Measurements from ENCODE around the gene GFER.

Gene GFER

GRCh38 chr16:2024032-2024420 is 40.0 kb downstream of the GFER start:
- TF ChIP-seq POLR2AphosphoS5 (IDR thresholded peaks at IDR 0.05; ENCODE audit: low read depth, low read length) (no peak), PAX5 (IDR thresholded peaks at IDR 0.05; ENCODE audit: insufficient read depth, low read length, severe bottlenecking) (no peak), POU2F2 (IDR thresholded peaks at IDR 0.05; ENCODE audit: low read depth, low read length) (no peak), POLR2A (IDR thresholded peaks at IDR 0.05; ENCODE audit: low read depth, low read length) (no peak), SPI1 (IDR thresholded peaks at IDR 0.05; ENCODE audit: low read depth, low read length) (no peak), TAF1 (IDR thresholded peaks at IDR 0.05; ENCODE audit: low read depth, low read length) (no peak)
- DNase-seq (ENCODE audit: insufficient read length, low spot score) = no peak
- FAIRE-seq = no peak

GRCh38 chr16:2025251-2025650 is 41.3 kb downstream of the GFER start:
- DNase-seq (ENCODE audit: insufficient read length, low spot score) = no peak
- no peak for FAIRE-seq
- no peak for TF ChIP-seq POLR2AphosphoS5 (IDR thresholded peaks at IDR 0.05; ENCODE audit: low read depth, low read length)

GRCh38 chr16:2025878-2026460 is 42.0 kb downstream of the GFER start:
- no peak for DNase-seq (ENCODE audit: insufficient read length, low spot score)
- TF ChIP-seq SPI1 (IDR thresholded peaks at IDR 0.05; ENCODE audit: low read depth, low read length) = no peak
- no peak for TF ChIP-seq PAX5 (IDR thresholded peaks at IDR 0.05; ENCODE audit: insufficient read depth, low read length, severe bottlenecking)
- TF ChIP-seq POU2F2 (IDR thresholded peaks at IDR 0.05; ENCODE audit: low read depth, low read length) = no peak
- TF ChIP-seq POLR2A (IDR thresholded peaks at IDR 0.05; ENCODE audit: low read depth, low read length) = no peak
- no peak for TF ChIP-seq POLR2AphosphoS5 (IDR thresholded peaks at IDR 0.05; ENCODE audit: low read depth, low read length)
- no peak for TF ChIP-seq TAF1 (IDR thresholded peaks at IDR 0.05; ENCODE audit: low read depth, low read length)
- FAIRE-seq = no peak

GRCh38 chr16:2026461-2027023 is 42.5 kb downstream of the GFER start, which contains the start of gene NHERF2:
Gene NHERF2 (plus strand): TSS chr16:2026902. CDS start chr16:2027006, 104 bp downstream.
- DNase-seq (ENCODE audit: insufficient read length, low spot score) (no peak), FAIRE-seq (no peak)
- TF ChIP-seq TAF1 (IDR thresholded peaks at IDR 0.05; ENCODE audit: low read depth, low read length) (no peak), POLR2AphosphoS5 (IDR thresholded peaks at IDR 0.05; ENCODE audit: low read depth, low read length) (no peak), POU2F2 (IDR thresholded peaks at IDR 0.05; ENCODE audit: low read depth, low read length) (no peak), SPI1 (IDR thresholded peaks at IDR 0.05; ENCODE audit: low read depth, low read length) (no peak), POLR2A (IDR thresholded peaks at IDR 0.05; ENCODE audit: low read depth, low read length) (no peak), PAX5 (IDR thresholded peaks at IDR 0.05; ENCODE audit: insufficient read depth, low read length, severe bottlenecking) (no peak)

- TF ChIP-seq SPI1 (IDR thresholded peaks at IDR 0.05; ENCODE audit: low read depth, low read length) (no peak), POLR2A (IDR thresholded peaks at IDR 0.05; ENCODE audit: low read depth, low read length) (no peak), PAX5 (IDR thresholded peaks at IDR 0.05; ENCODE audit: insufficient read depth, low read length, severe bottlenecking) (no peak), POLR2AphosphoS5 (IDR thresholded peaks at IDR 0.05; ENCODE audit: low read depth, low read length) (no peak), TAF1 (IDR thresholded peaks at IDR 0.05; ENCODE audit: low read depth, low read length) (no peak), POU2F2 (IDR thresholded peaks at IDR 0.05; ENCODE audit: low read depth, low read length) (no peak)
- DNase-seq (ENCODE audit: insufficient read length, low spot score) (no peak), FAIRE-seq (peak; percentile 43)
Measured at GRCh38 chr16:2027024-2028010, 43.3 kb downstream of the GFER start.

- no peak for DNase-seq (ENCODE audit: insufficient read length, low spot score)
- TF ChIP-seq SPI1 (IDR thresholded peaks at IDR 0.05; ENCODE audit: low read depth, low read length) = no peak
- no peak for TF ChIP-seq PAX5 (IDR thresholded peaks at IDR 0.05; ENCODE audit: insufficient read depth, low read length, severe bottlenecking)
- TF ChIP-seq POU2F2 (IDR thresholded peaks at IDR 0.05; ENCODE audit: low read depth, low read length) = no peak
- TF ChIP-seq POLR2A (IDR thresholded peaks at IDR 0.05; ENCODE audit: low read depth, low read length) = no peak
- no peak for TF ChIP-seq TAF1 (IDR thresholded peaks at IDR 0.05; ENCODE audit: low read depth, low read length)
- TF ChIP-seq POLR2AphosphoS5 (IDR thresholded peaks at IDR 0.05; ENCODE audit: low read depth, low read length) = no peak
- FAIRE-seq = no peak
Measured at GRCh38 chr16:2028146-2028545, 44.2 kb downstream of the GFER start.

GRCh38 chr16:2028620-2029220 is 44.7 kb downstream of the GFER start:
- TF ChIP-seq POLR2AphosphoS5 (IDR thresholded peaks at IDR 0.05; ENCODE audit: low read depth, low read length) (no peak), TAF1 (IDR thresholded peaks at IDR 0.05; ENCODE audit: low read depth, low read length) (no peak), PAX5 (IDR thresholded peaks at IDR 0.05; ENCODE audit: insufficient read depth, low read length, severe bottlenecking) (no peak), SPI1 (IDR thresholded peaks at IDR 0.05; ENCODE audit: low read depth, low read length) (no peak), POU2F2 (IDR thresholded peaks at IDR 0.05; ENCODE audit: low read depth, low read length) (no peak), POLR2A (IDR thresholded peaks at IDR 0.05; ENCODE audit: low read depth, low read length) (no peak)
- FAIRE-seq = no peak
- no peak for DNase-seq (ENCODE audit: insufficient read length, low spot score)

- TF ChIP-seq POU2F2 (IDR thresholded peaks at IDR 0.05; ENCODE audit: low read depth, low read length) (no peak), TAF1 (IDR thresholded peaks at IDR 0.05; ENCODE audit: low read depth, low read length) (no peak), POLR2AphosphoS5 (IDR thresholded peaks at IDR 0.05; ENCODE audit: low read depth, low read length) (no peak), POLR2A (IDR thresholded peaks at IDR 0.05; ENCODE audit: low read depth, low read length) (no peak), SPI1 (IDR thresholded peaks at IDR 0.05; ENCODE audit: low read depth, low read length) (no peak), PAX5 (IDR thresholded peaks at IDR 0.05; ENCODE audit: insufficient read depth, low read length, severe bottlenecking) (no peak)
- FAIRE-seq (no peak), DNase-seq (ENCODE audit: insufficient read length, low spot score) (no peak)
Measured at GRCh38 chr16:2029350-2029749, 45.4 kb downstream of the GFER start.

- no peak for DNase-seq (ENCODE audit: insufficient read length, low spot score)
- TF ChIP-seq TAF1 (IDR thresholded peaks at IDR 0.05; ENCODE audit: low read depth, low read length) = no peak
- TF ChIP-seq SPI1 (IDR thresholded peaks at IDR 0.05; ENCODE audit: low read depth, low read length) = no peak
- FAIRE-seq = no peak
Measured at GRCh38 chr16:2030036-2030435, 46.0 kb downstream of the GFER start.
